ENCODE results near the gene SLC24A3.

- TF ChIP-seq CTCF (IDR thresholded peaks at IDR 0.05) (no peak), POLR2A (IDR thresholded peaks at IDR 0.05) (no peak)
Measured at GRCh38 chr20:19652591-19653026, 440.2 kb downstream of the SLC24A3 start.
